Lung (tissue), 12 donors: ENCODE results near the gene RTKN2. TPM values are rescaled to one million over a fixed set of nuclear protein-coding genes. Genes with fewer than 3 reads are reported as not detected.

Source experiments
- ATAC-seq: fragments of 200-7000 bp; cut with Tn5 transposase; one replicate; pipeline ENCODE4 v1.9.1; 2020; ENCODE audit warnings: moderate number of reproducible peaks; ENCODE audit not compliant: insufficient read depth, low FRiP score
- DNase-seq, 3 donors: peaks; one replicate each; pipeline ENCODE4 v3.0.0-alpha.2; 2013 to 2017
- H3K27ac ChIP-seq, 2 donors: one replicate each; pipeline ENCODE4 v1.5.1; 2013; ENCODE audit warnings: mild to moderate bottlenecking in 2 of 2, moderate library complexity in 2 of 2, control low read depth in 1 of 2, inconsistent platforms in 1 of 2, low read depth in 1 of 2, low read length in 1 of 2
- H3K27me3 ChIP-seq, 3 donors: one replicate each; pipeline ENCODE4 v1.5.1; 2013; ENCODE audit warnings: low read length in 2 of 3; ENCODE audit not compliant: control insufficient read depth in 3 of 3, insufficient read depth in 3 of 3
- H3K36me3 ChIP-seq, 4 donors: one replicate each; pipeline ENCODE4 v1.5.1; 2013; ENCODE audit warnings: low read length in 4 of 4, mild to moderate bottlenecking in 1 of 4, moderate library complexity in 1 of 4; ENCODE audit not compliant: control insufficient read depth in 4 of 4, insufficient read depth in 4 of 4
- H3K4me1 ChIP-seq, 5 donors: one replicate each; pipeline ENCODE4 v1.5.1; 2013; ENCODE audit warnings: low read length in 5 of 5, mild to moderate bottlenecking in 2 of 5, moderate library complexity in 1 of 5; ENCODE audit not compliant: control insufficient read depth in 5 of 5, insufficient read depth in 5 of 5
- H3K4me3 ChIP-seq: one replicate; pipeline ENCODE4 v1.5.1; 2013; ENCODE audit warnings: mild to moderate bottlenecking, control low read depth, moderate library complexity
- H3K9ac ChIP-seq, 2 donors: one replicate each; pipeline ENCODE4 v1.5.1; 2013; ENCODE audit warnings: low read length in 2 of 2, control low read depth in 1 of 2; ENCODE audit not compliant: insufficient read depth in 1 of 2
- H3K9me3 ChIP-seq, 4 donors: one replicate each; pipeline ENCODE4 v1.5.1; 2013; ENCODE audit warnings: low read length in 3 of 4, mild to moderate bottlenecking in 1 of 4, moderate library complexity in 1 of 4; ENCODE audit not compliant: control insufficient read depth in 4 of 4, insufficient read depth in 3 of 4
- CTCF ChIP-seq: IDR thresholded peaks from 2 replicates; pipeline ENCODE4 v1.5.1; 2012; ENCODE audit warnings: mild to moderate bottlenecking; ENCODE audit errors: control extremely low read depth, extremely low read depth
- WGBS, 2 donors: extraction: QIAGEN DNeasy Blood & Tissue Kit; methylation state at CpG; one replicate each; pipeline ENCODE4 v1.1.7; 2013; 5-methylcytosine and 5-hydroxymethylcytosine counted together
- polyA plus RNA-seq, 2 donors: library from polyadenylated mRNA; stranded (reverse); fragments of 200-250 nt; gene quantifications; one replicate each; pipeline ENCODE4 v1.2.1, GENCODE V29; 2013
- total RNA-seq, 2 donors: library from RNA; depleted of rRNA in 1 of 2; stranded (reverse); fragments of >200 nt in 1 of 2; gene quantifications; one replicate each; pipeline ENCODE4 v1.2.1, GENCODE V29; 2014 to 2021
- donor health status: control.
- donor health status: control.
- donor health status: Bipolar disorder and iron deficiency.
- donor health status: healthy.
- donor health status: DM: yes; HTN: yes; CAD: no.

Gene RTKN2
- total and polyA plus RNA-seq, 4 donors, result 3.7 to 34.7 (median 16.8) TPM

GRCh38 chr10:62224606-62225005 lies 44.0 kb downstream of the RTKN2 start:
- Histone ChIP-seq H3K27me3 (no peaks in the 10 kb centered on the region), H3K9ac (no peak overlapping the region), H3K9me3 (no peaks in the 10 kb centered on the region), H3K36me3 (no peaks in the 10 kb centered on the region), H3K27ac (no peak overlapping the region), H3K4me3 (no peak overlapping the region), H3K4me1 (peaks cover 0 to 9% (median 0%) of the 10 kb centered on the region in 5 donors)
- WGBS, 2 donors, result 87 to 92% methylated on average over 1 of the region's 1 CpG
- no peak for TF ChIP-seq CTCF
- ATAC-seq, result peak; percentile 27
- no peak for DNase-seq

GRCh38 chr10:62217683-62218082 lies 51.0 kb downstream of the RTKN2 start:
- TF ChIP-seq CTCF, result no peak
- no peak for ATAC-seq

GRCh38 chr10:62214364-62214874 lies 54.2 kb downstream of the RTKN2 start:
- Histone ChIP-seq H3K27ac (no peak overlapping the region), H3K36me3 (no peaks in the 10 kb centered on the region), H3K27me3 (no peaks in the 10 kb centered on the region), H3K4me3 (no peak overlapping the region), H3K9me3 (no peaks in the 10 kb centered on the region), H3K9ac (no peak overlapping the region), H3K4me1 (no peaks in the 10 kb centered on the region)
- TF ChIP-seq CTCF, result no peak
- WGBS, 2 donors, result 96 to 98% methylated on average over 3 of the region's 3 CpGs
- ATAC-seq (no peak), DNase-seq (no peak)

More at GRCh38 chr10:62217683-62218082, 51.0 kb downstream of the RTKN2 start:
- Histone ChIP-seq H3K27me3 (no peaks in the 10 kb centered on the region), H3K9me3 (no peaks in the 10 kb centered on the region), H3K9ac (no peak overlapping the region), H3K4me1 (no peaks in the 10 kb centered on the region), H3K36me3 (no peaks in the 10 kb centered on the region), H3K4me3 (no peak overlapping the region), H3K27ac (no peak overlapping the region)
- no peak for DNase-seq
- WGBS, 2 donors, result 65 to 82% methylated on average over 6 of the region's 6 CpGs
